Activated CD4-positive, alpha-beta T cell treated with anti-CD3 and anti-CD28 coated beads, Interleukin-2, amount 50 U/mL, for 48 hours (primary cell): ENCODE results near the gene DAAM1.

Source experiments
- DNase-seq, 2 experiments: peaks; one replicate each; pipeline ENCODE4 v3.0.0-alpha.2; 2020

The DAAM1 gene

DNA sequence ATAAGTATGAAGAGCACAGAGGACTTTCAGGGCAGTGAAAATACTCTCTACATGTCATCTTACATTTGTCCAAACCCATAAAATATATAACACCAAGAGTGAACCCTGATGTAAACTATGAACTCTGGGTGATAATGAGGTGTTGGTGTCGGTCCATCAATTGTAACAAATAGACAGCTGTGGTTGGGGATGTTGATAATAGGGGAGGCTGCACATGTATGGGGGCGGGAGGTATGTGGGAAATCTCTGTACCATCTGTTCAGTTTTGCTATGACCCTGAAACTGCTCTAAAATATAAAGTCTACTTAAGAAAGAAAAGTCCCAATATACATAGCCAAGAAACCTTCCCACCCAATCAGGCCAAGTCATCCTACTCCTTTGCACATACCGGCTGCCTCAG lies 188.2 kb downstream of the DAAM1 start:
- no peak for DNase-seq

DNA sequence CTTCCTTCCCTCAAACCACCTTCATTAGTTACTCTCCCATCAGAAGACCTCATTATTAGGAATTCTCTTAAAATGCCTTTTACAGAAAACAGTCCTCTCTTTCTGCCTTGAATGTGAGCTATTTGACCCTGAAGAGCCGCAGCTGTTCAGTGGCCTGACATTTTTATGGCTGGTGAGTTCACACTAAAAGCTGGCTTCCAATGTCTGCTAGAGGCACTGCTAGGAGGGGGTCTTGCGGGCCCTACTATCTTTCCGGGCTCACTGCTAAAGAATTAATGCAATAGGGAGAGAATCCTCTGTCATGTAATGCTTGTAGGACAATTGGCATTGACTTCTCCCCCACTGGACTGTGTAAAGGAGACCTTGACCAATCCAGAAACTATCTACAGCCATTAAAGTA lies 189.0 kb downstream of the DAAM1 start:
- DNase-seq, result no peak

DNA sequence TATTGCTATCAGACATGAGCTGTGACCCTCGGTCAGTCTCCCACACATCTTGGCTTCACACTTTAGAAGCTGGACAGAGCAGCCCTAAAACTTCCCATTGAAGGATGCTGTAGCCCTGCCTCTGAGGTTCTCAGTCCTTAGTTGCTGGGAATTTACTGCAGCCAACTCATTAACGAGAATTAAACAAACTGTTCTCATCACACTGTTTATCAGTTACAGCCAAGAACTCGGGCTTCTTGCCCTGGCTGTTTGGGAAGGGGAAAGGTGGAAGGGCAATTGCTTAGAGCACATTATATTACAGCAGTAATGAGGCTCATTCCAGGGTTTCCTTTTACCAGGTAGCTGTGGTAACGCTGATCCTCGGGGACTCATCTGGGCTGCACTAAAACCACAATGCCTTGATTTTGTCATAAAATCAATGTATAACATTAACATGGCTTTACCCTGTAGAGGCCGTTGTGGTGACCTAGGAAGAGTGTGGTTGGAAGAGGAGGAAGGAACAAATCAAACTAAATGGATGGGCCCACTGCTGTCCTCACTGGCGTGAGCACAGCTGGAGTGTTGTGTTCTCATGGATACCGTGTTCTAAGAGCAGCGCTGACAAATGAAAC lies 189.6 kb downstream of the DAAM1 start:
- DNase-seq, result no peak

DNA sequence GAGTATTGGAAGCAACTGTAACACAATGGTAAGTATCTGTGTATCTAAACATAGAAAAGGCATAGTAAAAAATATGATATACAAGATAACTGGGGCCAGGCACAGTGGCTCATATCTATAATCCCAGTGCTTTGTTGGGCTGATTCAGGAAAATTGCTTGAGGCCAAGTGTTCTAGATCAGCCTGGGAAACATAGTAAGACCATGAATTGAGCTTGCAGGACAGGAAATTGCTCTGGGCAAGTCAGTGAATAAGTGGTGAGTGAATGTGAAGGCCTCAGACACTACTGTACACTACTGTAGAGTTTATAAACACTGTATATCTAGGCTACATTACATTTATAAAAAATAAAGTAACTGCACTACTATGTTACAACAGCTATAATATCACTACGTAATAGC lies 201.5 kb downstream of the DAAM1 start:
- no peak for DNase-seq

DNA sequence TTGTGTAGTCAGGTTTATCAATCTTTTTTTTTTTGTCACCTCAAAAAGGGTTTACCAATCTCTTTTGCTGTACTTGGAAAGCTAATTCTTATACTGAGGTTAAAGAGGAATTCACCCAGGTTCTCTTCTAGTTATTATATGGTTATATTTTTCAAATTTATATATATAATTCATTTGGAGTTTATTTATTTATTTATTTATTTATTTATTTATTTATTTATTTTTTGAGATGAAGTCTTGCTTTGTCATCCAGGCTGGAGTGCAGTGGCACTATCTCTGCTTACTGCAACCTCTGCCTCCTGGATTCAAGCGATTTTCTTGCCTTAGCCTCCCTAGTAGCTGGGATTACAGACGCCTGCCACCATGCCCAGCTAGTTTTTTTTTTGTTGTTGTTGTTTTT lies 202.9 kb downstream of the DAAM1 start:
- no peak for DNase-seq

DNA sequence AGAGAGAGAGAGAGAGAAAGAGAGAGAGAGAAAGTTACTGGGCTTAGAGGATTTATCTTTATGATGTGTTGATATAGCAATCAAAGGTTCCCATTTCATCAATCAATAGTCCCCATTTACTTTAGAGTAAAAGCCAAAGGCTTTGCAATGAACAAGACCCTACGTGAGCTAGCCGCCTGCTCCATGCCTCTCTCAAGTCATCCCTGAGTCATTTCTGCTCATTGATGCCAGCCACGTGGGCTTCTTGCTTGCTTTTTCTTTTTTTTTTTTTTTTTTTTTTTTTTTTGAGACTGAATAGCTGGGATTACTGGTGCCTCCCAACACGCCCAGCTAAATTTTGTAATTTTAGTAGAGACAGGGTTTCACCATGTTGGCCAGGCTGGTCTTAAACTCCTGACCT lies 205.8 kb downstream of the DAAM1 start:
- DNase-seq, result no peak

DNA sequence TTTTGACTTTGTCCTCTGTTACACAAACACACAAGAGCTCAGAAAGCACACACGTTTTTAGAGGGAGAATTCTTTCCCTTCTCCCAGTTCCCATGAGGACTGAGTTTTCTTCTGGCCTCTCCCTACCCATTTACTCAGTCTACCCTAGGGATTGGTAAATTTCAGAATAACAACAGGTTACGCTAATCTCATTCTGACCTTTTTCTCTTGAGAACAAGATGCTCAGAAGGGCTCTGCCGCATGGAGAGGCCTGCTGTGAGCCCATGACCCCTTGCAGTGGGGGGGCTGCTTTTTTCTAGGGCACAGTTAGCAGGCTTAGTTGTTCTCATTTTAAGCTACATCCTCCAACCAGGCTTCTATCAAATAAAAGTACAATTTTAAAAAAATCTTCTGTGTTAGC lies 207.2 kb downstream of the DAAM1 start:
- DNase-seq, result no peak

DNA sequence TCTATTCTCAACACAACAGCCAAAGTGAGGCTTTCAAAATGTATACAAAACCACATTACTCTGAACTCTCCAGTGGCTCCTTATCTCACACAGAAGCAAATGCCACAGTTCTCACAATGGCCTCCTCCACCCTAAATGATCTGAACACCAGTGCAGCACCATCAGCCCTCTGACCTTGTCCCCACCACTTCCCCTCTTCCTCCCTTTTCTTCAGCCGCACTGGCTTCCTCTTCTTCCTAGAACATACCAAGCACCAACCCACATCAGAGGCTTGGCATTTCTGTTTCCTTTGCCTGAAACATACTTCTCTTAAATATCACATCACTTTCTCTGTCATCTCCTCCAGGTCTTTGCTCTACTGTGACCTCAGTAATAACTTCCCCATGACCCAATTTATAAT lies 210.4 kb downstream of the DAAM1 start:
- no peak for DNase-seq

DNA sequence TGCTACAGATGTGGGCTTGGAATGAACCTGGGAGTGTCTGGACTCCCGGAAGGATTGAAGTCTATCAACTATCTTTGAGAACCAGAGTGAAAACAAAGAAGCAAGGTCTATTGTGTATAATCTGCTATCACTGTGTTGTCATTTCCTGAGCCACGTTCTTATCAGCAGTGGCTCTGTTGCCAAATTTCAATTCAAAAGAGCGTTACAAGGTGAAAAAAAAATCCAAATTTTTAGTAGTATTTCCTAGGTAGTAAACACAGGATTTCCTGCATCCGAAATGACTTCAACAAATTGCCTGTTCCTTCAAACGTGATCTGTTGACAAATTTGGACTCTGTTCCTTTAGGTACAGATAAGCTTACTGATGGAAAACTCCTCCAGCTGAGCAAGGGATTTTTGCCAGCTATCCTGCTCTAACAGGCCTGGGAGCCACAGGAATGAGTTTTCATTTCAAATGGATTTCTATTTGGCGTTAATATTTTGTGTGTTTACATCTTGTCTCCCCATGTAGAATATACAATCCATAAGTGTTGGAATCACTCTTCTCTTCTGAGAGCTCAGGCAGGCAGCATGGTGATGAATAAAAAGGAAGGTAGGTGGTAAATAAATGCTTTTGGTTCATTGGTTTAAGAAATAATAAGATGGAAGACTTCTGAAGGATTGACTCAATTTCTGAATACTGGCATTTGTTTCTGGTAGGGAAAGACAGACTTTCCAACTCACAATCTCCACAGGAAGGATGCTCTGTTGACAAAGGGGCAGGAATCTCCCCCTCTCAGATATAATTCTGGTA lies 218.2 kb downstream of the DAAM1 start:
- no peak for DNase-seq

DNA sequence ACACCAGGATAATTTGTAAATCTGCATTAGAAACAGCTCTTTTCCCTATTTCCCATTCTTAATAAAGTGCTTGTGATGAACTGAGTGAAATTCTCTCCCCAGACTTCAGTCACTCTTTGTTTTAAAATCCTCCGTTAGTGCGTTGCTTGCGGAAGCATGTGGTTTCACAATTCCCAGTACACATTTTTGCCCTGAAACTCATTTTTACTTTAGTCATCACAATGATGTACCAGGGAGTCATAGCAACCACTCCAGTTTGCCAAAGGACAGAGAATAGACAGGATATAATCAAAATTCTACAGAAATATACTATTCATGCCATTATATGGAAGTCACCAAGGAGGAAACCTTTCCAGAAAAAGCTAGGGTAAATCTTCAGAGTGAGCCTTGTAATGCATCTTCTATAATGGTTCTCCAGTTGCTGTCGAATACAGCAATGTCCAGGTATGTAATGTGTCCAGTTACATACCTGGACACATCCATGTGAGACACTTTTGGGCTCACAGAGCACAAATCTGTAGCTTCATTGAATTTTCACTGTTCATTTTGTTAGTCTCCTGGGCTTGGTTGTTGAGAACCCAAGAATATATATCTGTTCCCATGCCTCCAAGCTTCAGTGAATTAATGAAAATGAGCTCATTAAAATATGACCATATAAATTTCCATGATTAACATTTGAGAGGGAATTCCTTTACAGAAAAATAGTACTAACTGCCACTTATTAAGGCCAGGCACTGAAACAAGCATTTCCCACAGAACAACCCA lies 219.0 kb downstream of the DAAM1 start:
- DNase-seq, result no peak

DNA sequence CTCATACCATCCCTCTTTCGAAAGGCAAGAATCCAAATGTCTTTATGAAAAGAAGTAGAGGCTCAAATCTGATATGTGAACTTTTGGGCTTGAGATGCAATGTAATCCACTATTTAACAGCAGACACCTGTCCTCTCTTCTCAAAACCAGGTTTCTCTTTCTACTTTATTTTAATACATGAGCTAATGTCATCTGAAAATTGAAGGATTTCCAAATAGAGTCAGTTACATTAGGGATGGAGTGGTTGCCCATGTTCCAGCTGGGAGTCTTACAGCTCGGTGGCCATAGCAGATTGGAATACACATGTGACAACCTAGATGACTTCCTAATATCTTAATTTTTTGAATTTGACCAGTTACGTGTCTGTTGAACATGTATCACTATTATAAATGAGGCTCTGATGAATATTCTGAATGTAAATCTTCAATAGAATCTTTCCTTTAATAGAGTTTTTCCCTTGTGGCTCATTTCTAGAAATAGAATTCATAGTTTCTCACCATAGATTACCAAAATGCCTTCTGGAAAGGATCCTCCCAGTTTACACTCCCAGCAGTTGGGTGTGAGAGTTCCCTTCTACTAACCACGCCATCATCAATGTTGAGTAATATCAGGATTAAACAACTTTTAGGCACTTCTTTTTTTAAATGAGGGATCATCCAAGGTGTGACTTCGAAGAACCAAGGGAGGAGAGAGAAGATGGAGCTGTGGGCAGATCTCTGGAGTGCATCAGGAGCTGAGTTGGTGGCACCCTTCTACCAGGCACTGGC lies 227.6 kb downstream of the DAAM1 start:
- DNase-seq, result no peak

DNA sequence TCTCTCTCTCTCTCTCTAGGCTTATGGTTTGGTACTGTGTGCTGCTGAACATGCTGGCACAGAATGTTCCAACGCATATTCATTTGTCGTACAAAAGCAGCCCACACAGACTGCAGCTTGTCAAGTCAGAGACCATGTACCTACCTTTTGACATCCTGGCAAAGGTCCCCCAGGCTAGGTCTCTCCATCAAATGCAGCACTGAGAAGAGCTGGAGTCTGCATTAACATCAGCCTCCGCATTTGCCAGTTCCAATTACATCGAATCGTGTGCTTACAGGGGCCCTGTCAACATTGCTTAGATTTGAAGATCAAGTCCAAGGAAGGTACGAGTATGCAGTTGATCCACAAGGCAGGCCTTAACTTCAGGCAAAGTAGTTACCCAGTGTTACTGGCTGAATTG lies 228.8 kb downstream of the DAAM1 start:
- no peak for DNase-seq

DNA sequence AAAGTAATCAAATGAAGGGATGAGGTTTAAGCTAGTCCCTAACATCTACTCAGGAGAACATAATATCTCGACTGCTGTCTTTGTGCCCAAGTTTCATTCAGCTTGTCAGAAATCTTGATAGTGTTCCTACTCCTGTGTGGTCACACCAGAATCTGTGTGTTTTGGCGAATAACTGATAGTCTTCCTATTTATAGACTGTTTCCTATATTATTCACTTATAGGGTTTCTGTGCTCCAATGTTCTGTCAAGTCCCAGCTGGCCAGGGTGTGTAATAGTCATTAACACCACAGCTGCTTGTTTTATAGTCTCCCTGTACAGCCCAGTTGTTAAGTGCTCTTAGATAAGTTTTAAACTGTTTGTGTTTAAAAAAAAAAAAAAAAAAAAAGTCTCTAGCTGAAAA lies 230.8 kb downstream of the DAAM1 start:
- DNase-seq, result no peak
